DOHH2 (cell line): Measurements from ENCODE around the gene LAMA2.

ENCODE experiments used
- EZH2phosphoT487 ChIP-seq: fragments of 200-600 bp; sonication (generic); IDR thresholded peaks from 2 replicates; pipeline ENCODE4 v1.6.1; 2017; ENCODE audit warnings: borderline replicate concordance, mild to moderate bottlenecking, antibody characterized with exemption, low read length, moderate library complexity, mixed read lengths
- TF ChIP-seq, protein P1 (sequence below): fragments of 200-600 bp; sonication (generic); IDR thresholded peaks from one replicate; pipeline ENCODE4 v1.5.1; 2014; ENCODE audit warnings: antibody characterized with exemption, mild to moderate bottlenecking, low read depth, low read length; ENCODE audit not compliant: poor library complexity, severe bottlenecking

DNA sequence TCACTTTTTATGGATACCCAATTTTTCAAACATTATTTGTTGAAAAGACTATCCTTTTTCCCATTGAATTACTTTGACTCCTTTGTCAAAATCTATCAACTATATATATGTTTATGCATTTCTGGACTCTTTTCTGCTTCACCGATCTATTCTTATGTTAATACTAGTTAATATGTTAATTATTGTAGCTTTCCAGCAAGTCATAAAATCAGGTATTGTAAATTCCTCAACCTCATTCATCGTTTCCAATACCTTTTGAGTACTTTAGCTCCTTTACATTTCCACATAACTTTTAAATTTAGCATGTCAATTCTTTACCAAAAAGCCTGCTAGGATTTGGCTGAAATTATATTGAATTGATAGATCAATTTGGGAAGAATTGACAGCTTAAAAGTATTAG lies 419.7 kb downstream of the LAMA2 start:
- TF ChIP-seq, protein P1, sequence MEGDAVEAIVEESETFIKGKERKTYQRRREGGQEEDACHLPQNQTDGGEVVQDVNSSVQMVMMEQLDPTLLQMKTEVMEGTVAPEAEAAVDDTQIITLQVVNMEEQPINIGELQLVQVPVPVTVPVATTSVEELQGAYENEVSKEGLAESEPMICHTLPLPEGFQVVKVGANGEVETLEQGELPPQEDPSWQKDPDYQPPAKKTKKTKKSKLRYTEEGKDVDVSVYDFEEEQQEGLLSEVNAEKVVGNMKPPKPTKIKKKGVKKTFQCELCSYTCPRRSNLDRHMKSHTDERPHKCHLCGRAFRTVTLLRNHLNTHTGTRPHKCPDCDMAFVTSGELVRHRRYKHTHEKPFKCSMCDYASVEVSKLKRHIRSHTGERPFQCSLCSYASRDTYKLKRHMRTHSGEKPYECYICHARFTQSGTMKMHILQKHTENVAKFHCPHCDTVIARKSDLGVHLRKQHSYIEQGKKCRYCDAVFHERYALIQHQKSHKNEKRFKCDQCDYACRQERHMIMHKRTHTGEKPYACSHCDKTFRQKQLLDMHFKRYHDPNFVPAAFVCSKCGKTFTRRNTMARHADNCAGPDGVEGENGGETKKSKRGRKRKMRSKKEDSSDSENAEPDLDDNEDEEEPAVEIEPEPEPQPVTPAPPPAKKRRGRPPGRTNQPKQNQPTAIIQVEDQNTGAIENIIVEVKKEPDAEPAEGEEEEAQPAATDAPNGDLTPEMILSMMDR, result no peak
- TF ChIP-seq EZH2phosphoT487, result no peak
